ENCODE measurements around the gene TRIP11. TPM values are rescaled to one million over a fixed set of nuclear protein-coding genes. Genes with fewer than 3 reads are reported as not detected.
A peak's percentile ranks its signal among the peaks of the same experiment; 100 is the strongest.

The TRIP11 gene
- polyA plus RNA-seq, 3 donors = 6.1 to 15.6 (median 13.4) TPM

GRCh38 chr14:91971188-91971778 is 68.6 kb downstream of the TRIP11 start:
- Mint-ChIP-seq H3K9me3 (no peaks in the 10 kb centered on the region), H3K27me3 (ENCODE audit: low read depth in 3 of 3) (no peaks in the 10 kb centered on the region), H3K4me3 (no peak overlapping the region), H3K27ac (peak overlapping the region in 1 of 7 donors; percentile 6), H3K4me1 (peaks cover 5% of the 10 kb centered on the region), H3K36me3 (peaks cover 62 to 73% of the 10 kb centered on the region in 2 donors)
- no peak for TF ChIP-seq CTCF (IDR thresholded peaks at IDR 0.05)
- Histone ChIP-seq H3K4me1 (ENCODE audit: control insufficient read depth in 1 of 2, insufficient read depth in 2 of 2, low read length in 2 of 2) (no peaks in the 10 kb centered on the region), H3K4me3 (replicated peaks in 1 of 3; ENCODE audit: low read depth in 2 of 3, low read length in 3 of 3) (no peak overlapping the region), H3K4me2 (replicated peaks; ENCODE audit: extremely low read depth, low read length, poor library complexity, severe bottlenecking) (no peak overlapping the region), H3K36me3 (replicated peaks in 1 of 2; ENCODE audit: control insufficient read depth in 1 of 2, insufficient read depth in 2 of 2, low read length in 2 of 2) (peaks cover 73 to 87% of the 10 kb centered on the region in 2 donors), H3K9me3 (replicated peaks in 1 of 2; ENCODE audit: control insufficient read depth in 1 of 2, insufficient read depth in 1 of 2, low read length in 2 of 2) (no peaks in the 10 kb centered on the region), H3K27ac (ENCODE audit: low read depth in 1 of 2, low read length in 2 of 2) (no peak overlapping the region), H3K9ac (ENCODE audit: insufficient read depth, low read length, poor library complexity, severe bottlenecking) (no peak overlapping the region), H2AFZ (ENCODE audit: insufficient read depth, low read depth, low read length, poor library complexity, severe bottlenecking) (no peak overlapping the region), H3K79me2 (ENCODE audit: insufficient read depth, low read length) (no peaks in the 10 kb centered on the region), H3K27me3 (ENCODE audit: control insufficient read depth in 2 of 2, insufficient read depth in 2 of 2, low read length in 2 of 2) (no peaks in the 10 kb centered on the region), H4K20me1 (ENCODE audit: insufficient read depth, low read length) (no peaks in the 10 kb centered on the region)
- intact Hi-C loops (cut with micrococcal nuclease) = no loop called here
- DNase-seq = no peak
- no CpG with 5 or more reads among the region's 2 CpGs for WGBS (ENCODE audit: insufficient coverage)

- H3K4me3 ChIP-seq (replicated peaks in 1 of 3; ENCODE audit: low read depth in 2 of 3, low read length in 3 of 3) = no peak overlapping the region
- peaks cover 49 to 62% of the 10 kb centered on the region in 2 donors for H3K36me3 ChIP-seq (replicated peaks in 1 of 2; ENCODE audit: control insufficient read depth in 1 of 2, insufficient read depth in 2 of 2, low read length in 2 of 2)
- Mint-ChIP-seq H3K9me3 (no peaks in the 10 kb centered on the region), H3K4me3 (no peak overlapping the region), H3K4me1 (peaks cover 5% of the 10 kb centered on the region), H3K36me3 (peaks cover 44 to 54% of the 10 kb centered on the region in 2 donors), H3K27ac (peak overlapping the region in 1 of 7 donors; percentile 47), H3K27me3 (ENCODE audit: low read depth in 3 of 3) (peaks cover 0 to 2% (median 0%) of the 10 kb centered on the region in 3 donors)
- no peak overlapping the region for H3K4me2 ChIP-seq (replicated peaks; ENCODE audit: extremely low read depth, low read length, poor library complexity, severe bottlenecking)
- intact Hi-C loops (cut with micrococcal nuclease) = no loop called here
- H3K4me1 ChIP-seq (ENCODE audit: control insufficient read depth in 1 of 2, insufficient read depth in 2 of 2, low read length in 2 of 2) = no peaks in the 10 kb centered on the region
- no peak overlapping the region for H3K9ac ChIP-seq (ENCODE audit: insufficient read depth, low read length, poor library complexity, severe bottlenecking)
- H3K27ac ChIP-seq (ENCODE audit: low read depth in 1 of 2, low read length in 2 of 2) = no peak overlapping the region
- H2AFZ ChIP-seq (ENCODE audit: insufficient read depth, low read depth, low read length, poor library complexity, severe bottlenecking) = no peak overlapping the region
- WGBS (ENCODE audit: insufficient coverage) = 10% methylated on average over 2 of the region's 6 CpGs
- no peaks in the 10 kb centered on the region for H4K20me1 ChIP-seq (ENCODE audit: insufficient read depth, low read length)
- TF ChIP-seq CTCF (IDR thresholded peaks at IDR 0.05) = no peak
- DNase-seq = no peak
- no peaks in the 10 kb centered on the region for H3K79me2 ChIP-seq (ENCODE audit: insufficient read depth, low read length)
- H3K9me3 ChIP-seq (replicated peaks in 1 of 2; ENCODE audit: control insufficient read depth in 1 of 2, insufficient read depth in 1 of 2, low read length in 2 of 2) = no peaks in the 10 kb centered on the region
- no peaks in the 10 kb centered on the region for H3K27me3 ChIP-seq (ENCODE audit: control insufficient read depth in 2 of 2, insufficient read depth in 2 of 2, low read length in 2 of 2)
These were observed 71.6 kb downstream of the TRIP11 start for GRCh38 chr14:91968280-91968679.
